Brain pericyte (primary cell): ENCODE data around the gene SNX33.
"Not testable (repeated sequence)": the region's sequence is repeated elsewhere in the genome, so short reads cannot be mapped to it uniquely, and the experiment has no call there.

Source experiments
- DNase-seq: peaks from one replicate; pipeline ENCODE4 v3.0.0-alpha.2; 2012; ENCODE audit warnings: low read depth, low spot score

The SNX33 gene

GRCh38 chr15:75683646-75684312 is 36.1 kb downstream of the SNX33 start:
- not testable (repeated sequence) for DNase-seq

- no peak for DNase-seq
These were observed 36.9 kb downstream of the SNX33 start for GRCh38 chr15:75684648-75685047.

- DNase-seq: no peak
These were observed 37.5 kb downstream of the SNX33 start for GRCh38 chr15:75685195-75685594.

GRCh38 chr15:75686212-75686642 is 38.5 kb downstream of the SNX33 start:
- not testable (repeated sequence) for DNase-seq

GRCh38 chr15:75687486-75688277 is 40.0 kb downstream of the SNX33 start:
- DNase-seq: no peak

- no peak for DNase-seq
These were observed 40.5 kb downstream of the SNX33 start for GRCh38 chr15:75688278-75688557.

- DNase-seq: no peak
These were observed 41.1 kb downstream of the SNX33 start for GRCh38 chr15:75688831-75689230.

- DNase-seq: not testable (repeated sequence)
These were observed 41.7 kb downstream of the SNX33 start for GRCh38 chr15:75689429-75689828.

GRCh38 chr15:75692311-75692710 is 44.6 kb downstream of the SNX33 start:
- DNase-seq: not testable (repeated sequence)

GRCh38 chr15:75693028-75693427 is 45.3 kb downstream of the SNX33 start:
- DNase-seq: not testable (repeated sequence)

- no peak for DNase-seq
These were observed 46.0 kb downstream of the SNX33 start for GRCh38 chr15:75693501-75694240.

GRCh38 chr15:75694241-75695182 is 46.8 kb downstream of the SNX33 start:
- peak; percentile 94 for DNase-seq

GRCh38 chr15:75695220-75695619 is 47.5 kb downstream of the SNX33 start:
- no peak for DNase-seq

GRCh38 chr15:75695634-75696310 is 48.1 kb downstream of the SNX33 start:
- DNase-seq: no peak

GRCh38 chr15:75696311-75696720 is 48.6 kb downstream of the SNX33 start:
- DNase-seq: no peak

- no peak for DNase-seq
These were observed 49.1 kb downstream of the SNX33 start for GRCh38 chr15:75696854-75697259.

GRCh38 chr15:75697523-75697922 is 49.8 kb downstream of the SNX33 start:
- no peak for DNase-seq

- DNase-seq: not testable (repeated sequence)
These were observed 50.4 kb downstream of the SNX33 start for GRCh38 chr15:75697974-75698747.

GRCh38 chr15:75699517-75699916 is 51.8 kb downstream of the SNX33 start:
- DNase-seq: not testable (repeated sequence)
